EH (cell line): ENCODE data around the gene THBS4.
A peak's percentile ranks its signal among the peaks of the same experiment; 100 is the strongest.

ENCODE experiments used
- DNase-seq: peaks from one replicate; pipeline ENCODE4 v3.0.0-alpha.2; 2015; ENCODE audit warnings: low read depth

Gene THBS4

GRCh38 chr5:80048084-80048780 is 13.1 kb downstream of the THBS4 start:
- DNase-seq: no peak

GRCh38 chr5:80052464-80052863 is 17.3 kb downstream of the THBS4 start:
- no peak for DNase-seq

- DNase-seq: peak; percentile 43
These were observed 19.5 kb downstream of the THBS4 start for GRCh38 chr5:80054682-80055081.

- no peak for DNase-seq
These were observed 20.5 kb downstream of the THBS4 start for GRCh38 chr5:80055491-80056170.

- no peak for DNase-seq
These were observed 22.0 kb downstream of the THBS4 start for GRCh38 chr5:80057099-80057498.

- DNase-seq: no peak
These were observed 22.8 kb downstream of the THBS4 start for GRCh38 chr5:80057921-80058320.

- no peak for DNase-seq
These were observed 24.3 kb downstream of the THBS4 start for GRCh38 chr5:80059354-80059980.

GRCh38 chr5:80060966-80061365 is 25.8 kb downstream of the THBS4 start:
- peak; percentile 47 for DNase-seq

GRCh38 chr5:80061547-80061946 is 26.4 kb downstream of the THBS4 start:
- DNase-seq: no peak

GRCh38 chr5:80064124-80064523 is 29.0 kb downstream of the THBS4 start:
- DNase-seq: peak; percentile 10

GRCh38 chr5:80067016-80067415 is 31.9 kb downstream of the THBS4 start:
- no peak for DNase-seq

- DNase-seq: no peak
These were observed 32.5 kb downstream of the THBS4 start for GRCh38 chr5:80067531-80068245.

GRCh38 chr5:80068246-80068636 is 33.1 kb downstream of the THBS4 start:
- DNase-seq: no peak

- no peak for DNase-seq
These were observed 33.6 kb downstream of the THBS4 start for GRCh38 chr5:80068775-80069174.

GRCh38 chr5:80069251-80069800 is 34.2 kb downstream of the THBS4 start:
- DNase-seq: no peak

GRCh38 chr5:80069918-80070318 is 34.8 kb downstream of the THBS4 start:
- DNase-seq: peak; percentile 33

GRCh38 chr5:80070338-80071056 is 35.3 kb downstream of the THBS4 start:
- peak; percentile 45 for DNase-seq

- DNase-seq: no peak
These were observed 36.4 kb downstream of the THBS4 start for GRCh38 chr5:80071510-80072021.

- peak; percentile 56 for DNase-seq
These were observed 37.2 kb downstream of the THBS4 start for GRCh38 chr5:80072103-80073073.
